ENCODE results near the gene LDAH.
A peak's percentile ranks its signal among the peaks of the same experiment; 100 is the strongest.

LDAH gene

GRCh38 chr2:20653695-20654534, 169.0 kb downstream of the LDAH start:
- no peak for DNase-seq (ENCODE audit: low read depth in 3 of 3, low spot score in 1 of 3)

GRCh38 chr2:20652673-20653575, 170.0 kb downstream of the LDAH start:
- DNase-seq (ENCODE audit: low read depth in 3 of 3, low spot score in 1 of 3) = no peak

- DNase-seq (ENCODE audit: low read depth in 3 of 3, low spot score in 1 of 3) = no peak
Measured at GRCh38 chr2:20652141-20652540, 170.8 kb downstream of the LDAH start.

GRCh38 chr2:20651731-20652099, 171.2 kb downstream of the LDAH start:
- DNase-seq (ENCODE audit: low read depth in 3 of 3, low spot score in 1 of 3) = no peak

- peak; percentile 65 to 87 (median 81) for DNase-seq (ENCODE audit: low read depth in 3 of 3, low spot score in 1 of 3)
Measured at GRCh38 chr2:20650877-20651730, 171.8 kb downstream of the LDAH start, which contains the start of gene HS1BP3. Gene HS1BP3 (minus strand): TSS chr2:20651098. CDS start chr2:20651063, 35 bp downstream.

GRCh38 chr2:20650393-20650876, 172.5 kb downstream of the LDAH start:
- DNase-seq (ENCODE audit: low read depth in 3 of 3, low spot score in 1 of 3) = no peak

- no peak for DNase-seq (ENCODE audit: low read depth in 3 of 3, low spot score in 1 of 3)
Measured at GRCh38 chr2:20649976-20650375, 172.9 kb downstream of the LDAH start.

GRCh38 chr2:20649576-20649975, 173.3 kb downstream of the LDAH start:
- DNase-seq (ENCODE audit: low read depth in 3 of 3, low spot score in 1 of 3) = no peak

- no peak for DNase-seq (ENCODE audit: low read depth in 3 of 3, low spot score in 1 of 3)
Measured at GRCh38 chr2:20648831-20649230, 174.1 kb downstream of the LDAH start.

- no peak for DNase-seq (ENCODE audit: low read depth in 3 of 3, low spot score in 1 of 3)
Measured at GRCh38 chr2:20648206-20648605, 174.7 kb downstream of the LDAH start.

- no peak for DNase-seq (ENCODE audit: low read depth in 3 of 3, low spot score in 1 of 3)
Measured at GRCh38 chr2:20647738-20648137, 175.2 kb downstream of the LDAH start.

- DNase-seq (ENCODE audit: low read depth in 3 of 3, low spot score in 1 of 3) = no peak
Measured at GRCh38 chr2:20647211-20647610, 175.7 kb downstream of the LDAH start.

- no peak for DNase-seq (ENCODE audit: low read depth in 3 of 3, low spot score in 1 of 3)
Measured at GRCh38 chr2:20646446-20646845, 176.5 kb downstream of the LDAH start.

GRCh38 chr2:20645761-20646160, 177.1 kb downstream of the LDAH start:
- DNase-seq (ENCODE audit: low read depth in 3 of 3, low spot score in 1 of 3) = no peak

- no peak for DNase-seq (ENCODE audit: low read depth in 3 of 3, low spot score in 1 of 3)
Measured at GRCh38 chr2:20645301-20645701, 177.6 kb downstream of the LDAH start.

- DNase-seq (ENCODE audit: low read depth in 3 of 3, low spot score in 1 of 3) = no peak
Measured at GRCh38 chr2:20643826-20644225, 179.1 kb downstream of the LDAH start.

- no peak for DNase-seq (ENCODE audit: low read depth in 3 of 3, low spot score in 1 of 3)
Measured at GRCh38 chr2:20643060-20643459, 179.8 kb downstream of the LDAH start.

- peak; percentile 22 to 69 (median 42) for DNase-seq (ENCODE audit: low read depth in 3 of 3, low spot score in 1 of 3)
Measured at GRCh38 chr2:20642055-20642971, 180.6 kb downstream of the LDAH start.

GRCh38 chr2:20641123-20641985, 181.5 kb downstream of the LDAH start:
- DNase-seq (ENCODE audit: low read depth in 3 of 3, low spot score in 1 of 3) = no peak
